ENCODE measurements around the gene MESP2. TPM values are rescaled to one million over a fixed set of nuclear protein-coding genes. Genes with fewer than 3 reads are reported as not detected.

Gene MESP2
- total RNA-seq, 1 experiment from 2014 or later = 2.0 TPM

DNA sequence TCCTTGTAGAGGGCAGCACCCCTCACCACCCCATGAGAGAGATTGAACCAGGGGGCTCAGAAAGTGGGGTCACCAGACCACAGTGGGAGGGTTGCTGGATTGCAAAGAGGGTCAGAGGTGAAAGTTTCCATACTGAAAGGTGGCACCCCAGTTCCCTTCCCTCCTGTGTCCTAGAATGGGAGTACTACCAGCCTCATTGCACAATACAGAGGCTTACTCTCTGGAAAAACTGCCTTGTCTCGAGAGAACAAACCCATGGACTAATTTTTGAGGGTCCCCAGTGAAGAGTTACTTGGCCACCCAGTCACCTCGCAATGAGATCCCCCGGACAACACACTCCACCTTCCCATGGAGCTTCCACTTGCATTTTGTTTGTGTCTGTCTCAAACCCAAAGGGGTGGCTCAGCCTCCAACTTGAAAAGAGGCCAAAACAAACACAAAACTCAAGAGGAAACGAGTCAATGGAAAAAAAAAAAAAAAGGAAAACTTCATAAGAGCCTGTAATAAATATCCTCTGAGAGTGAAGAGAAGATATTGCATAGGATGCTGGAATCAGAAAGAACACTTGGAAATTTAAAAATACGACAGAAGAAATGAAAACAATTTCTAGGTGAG, 18.6 kb downstream of the MESP2 start:
- no peak for DNase-seq
- H3K36me3 ChIP-seq (replicated peaks; ENCODE audit: control insufficient read depth, insufficient read depth, low read length) = no peaks in the 10 kb centered on the region
- H3K27me3 ChIP-seq (ENCODE audit: control insufficient read depth, insufficient read depth, low read length) = no peaks in the 10 kb centered on the region
- no peak overlapping the region for H3K4me3 ChIP-seq (ENCODE audit: insufficient read depth, low read depth, low read length)

DNA sequence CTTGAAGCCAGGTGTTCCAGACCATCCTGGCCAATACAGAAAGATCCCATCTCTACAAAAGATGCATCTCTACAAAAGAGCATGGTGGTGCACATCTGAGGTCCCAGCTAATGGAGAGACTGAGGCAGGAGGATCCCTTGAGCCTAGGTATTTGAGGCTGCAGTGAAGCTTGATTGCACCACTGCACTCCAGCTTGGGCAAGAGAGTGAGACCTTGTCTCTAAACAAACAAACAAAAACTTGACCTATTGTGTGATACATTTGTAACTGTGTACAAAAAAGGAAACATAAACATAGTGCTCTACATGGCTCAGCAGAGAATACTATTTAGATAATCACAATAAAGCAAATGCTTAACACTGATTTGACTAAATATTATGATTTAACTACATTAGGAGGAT, 19.9 kb downstream of the MESP2 start:
- Histone ChIP-seq H3K4me3 (ENCODE audit: insufficient read depth, low read depth, low read length) (no peak overlapping the region), H3K27me3 (ENCODE audit: control insufficient read depth, insufficient read depth, low read length) (no peaks in the 10 kb centered on the region), H3K36me3 (replicated peaks; ENCODE audit: control insufficient read depth, insufficient read depth, low read length) (no peaks in the 10 kb centered on the region)
- no peak for DNase-seq

- Histone ChIP-seq H3K36me3 (replicated peaks; ENCODE audit: control insufficient read depth, insufficient read depth, low read length) (no peaks in the 10 kb centered on the region), H3K27me3 (ENCODE audit: control insufficient read depth, insufficient read depth, low read length) (no peaks in the 10 kb centered on the region), H3K4me3 (ENCODE audit: insufficient read depth, low read depth, low read length) (no peak overlapping the region)
- DNase-seq = peak; percentile 28
These were observed 21.6 kb downstream of the MESP2 start for GRCh38 chr15:89797678-89798201.

- peak; percentile 50 for DNase-seq
- Histone ChIP-seq H3K27me3 (ENCODE audit: control insufficient read depth, insufficient read depth, low read length) (no peaks in the 10 kb centered on the region), H3K4me3 (ENCODE audit: insufficient read depth, low read depth, low read length) (no peak overlapping the region), H3K36me3 (replicated peaks; ENCODE audit: control insufficient read depth, insufficient read depth, low read length) (no peaks in the 10 kb centered on the region)
These were observed 23.1 kb downstream of the MESP2 start for GRCh38 chr15:89799011-89799911.

GRCh38 chr15:89799918-89800498, 23.9 kb downstream of the MESP2 start:
- peak; percentile 38 for DNase-seq
- H3K27me3 ChIP-seq (ENCODE audit: control insufficient read depth, insufficient read depth, low read length) = no peaks in the 10 kb centered on the region
- no peaks in the 10 kb centered on the region for H3K36me3 ChIP-seq (replicated peaks; ENCODE audit: control insufficient read depth, insufficient read depth, low read length)
- H3K4me3 ChIP-seq (ENCODE audit: insufficient read depth, low read depth, low read length) = no peak overlapping the region

DNA sequence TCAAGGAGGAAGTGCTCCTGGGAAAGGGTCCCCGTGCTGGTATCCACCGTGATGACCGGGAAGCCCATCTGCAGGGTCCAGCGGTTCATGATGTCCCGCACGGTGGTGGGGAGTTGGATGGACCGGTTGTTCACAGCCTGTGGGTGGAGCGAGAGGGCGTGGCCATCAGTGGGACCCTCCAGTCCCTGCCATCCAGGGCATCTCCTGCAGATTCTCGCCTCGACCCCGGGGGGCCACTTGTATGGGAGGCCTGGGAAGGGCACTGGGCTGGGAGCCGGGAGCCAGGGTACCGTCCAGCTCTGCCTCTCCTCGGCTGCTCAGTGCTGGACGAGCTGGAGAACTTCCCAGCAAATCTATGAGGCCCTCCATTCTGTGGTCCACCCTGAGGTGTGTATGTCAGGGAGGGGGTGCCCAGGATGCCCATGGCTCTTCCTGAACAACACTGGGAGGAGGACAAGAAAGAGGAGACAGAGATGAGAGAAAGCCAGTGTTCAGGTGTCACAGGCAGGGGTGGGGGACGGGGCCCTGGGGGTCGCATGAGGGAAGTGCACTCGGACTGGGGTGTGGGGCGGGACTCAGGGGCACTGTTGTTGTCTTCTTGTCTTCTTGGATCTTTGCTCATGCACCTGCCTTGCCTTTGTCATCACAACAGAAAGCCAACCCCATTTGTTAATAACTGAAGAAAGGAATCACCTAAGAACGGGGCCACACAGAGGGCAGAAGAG, 25.5 kb downstream of the MESP2 start:
- H3K27me3 ChIP-seq (ENCODE audit: control insufficient read depth, insufficient read depth, low read length) = no peaks in the 10 kb centered on the region
- H3K36me3 ChIP-seq (replicated peaks; ENCODE audit: control insufficient read depth, insufficient read depth, low read length) = no peaks in the 10 kb centered on the region
- DNase-seq = peak; percentile 69
- H3K4me3 ChIP-seq (ENCODE audit: insufficient read depth, low read depth, low read length) = no peak overlapping the region

GRCh38 chr15:89802231-89802928, 26.2 kb downstream of the MESP2 start:
- H3K27me3 ChIP-seq (ENCODE audit: control insufficient read depth, insufficient read depth, low read length) = no peaks in the 10 kb centered on the region
- no peaks in the 10 kb centered on the region for H3K36me3 ChIP-seq (replicated peaks; ENCODE audit: control insufficient read depth, insufficient read depth, low read length)
- no peak overlapping the region for H3K4me3 ChIP-seq (ENCODE audit: insufficient read depth, low read depth, low read length)
- DNase-seq = no peak

DNA sequence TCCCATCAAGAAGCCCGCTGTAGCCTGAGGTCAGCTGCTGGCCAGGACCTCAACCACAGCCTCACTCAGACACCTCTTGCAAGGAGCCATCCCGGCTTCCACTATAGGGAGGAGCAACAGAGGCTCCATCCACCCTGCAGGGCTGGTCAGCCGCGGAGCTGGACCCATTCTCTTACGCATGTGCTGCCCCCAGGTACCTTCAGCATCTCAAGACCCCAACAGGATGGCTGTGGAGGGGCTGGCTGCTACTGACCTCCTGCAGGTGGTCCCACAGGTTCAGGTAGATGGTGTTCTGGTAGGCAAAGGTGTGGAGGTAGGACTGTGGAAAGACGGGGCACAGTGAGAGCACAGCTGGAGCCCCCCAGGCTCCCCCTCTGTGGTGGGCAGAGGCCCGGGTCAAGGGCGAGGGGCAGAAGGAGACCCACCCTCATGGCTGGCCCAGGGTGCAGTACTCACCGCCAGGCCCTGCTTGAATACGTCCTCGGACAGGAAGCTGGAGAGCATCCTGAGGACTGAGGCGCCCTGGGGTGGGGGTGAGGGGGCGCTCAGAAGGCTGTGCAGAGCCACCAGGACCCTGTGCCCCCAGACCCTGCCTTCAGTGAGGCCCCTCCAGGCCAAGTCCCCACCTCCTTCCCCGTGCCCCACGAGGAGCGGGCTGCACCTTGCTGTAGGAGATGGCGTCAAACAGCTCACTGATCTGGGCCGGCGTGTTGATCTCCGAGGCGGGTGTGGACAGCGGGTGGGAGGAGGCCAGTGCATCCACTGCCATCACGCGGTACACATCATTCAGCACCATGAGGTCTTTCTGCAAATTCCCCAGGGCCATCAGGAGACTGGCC, 27.1 kb downstream of the MESP2 start:
- Histone ChIP-seq H3K4me3 (ENCODE audit: insufficient read depth, low read depth, low read length) (no peak overlapping the region), H3K27me3 (ENCODE audit: control insufficient read depth, insufficient read depth, low read length) (no peaks in the 10 kb centered on the region), H3K36me3 (replicated peaks; ENCODE audit: control insufficient read depth, insufficient read depth, low read length) (no peaks in the 10 kb centered on the region)
- DNase-seq = peak; percentile 58

GRCh38 chr15:89803941-89804800, 28.0 kb downstream of the MESP2 start:
- no peaks in the 10 kb centered on the region for H3K27me3 ChIP-seq (ENCODE audit: control insufficient read depth, insufficient read depth, low read length)
- no peaks in the 10 kb centered on the region for H3K36me3 ChIP-seq (replicated peaks; ENCODE audit: control insufficient read depth, insufficient read depth, low read length)
- DNase-seq = peak; percentile 56
- H3K4me3 ChIP-seq (ENCODE audit: insufficient read depth, low read depth, low read length) = no peak overlapping the region

DNA sequence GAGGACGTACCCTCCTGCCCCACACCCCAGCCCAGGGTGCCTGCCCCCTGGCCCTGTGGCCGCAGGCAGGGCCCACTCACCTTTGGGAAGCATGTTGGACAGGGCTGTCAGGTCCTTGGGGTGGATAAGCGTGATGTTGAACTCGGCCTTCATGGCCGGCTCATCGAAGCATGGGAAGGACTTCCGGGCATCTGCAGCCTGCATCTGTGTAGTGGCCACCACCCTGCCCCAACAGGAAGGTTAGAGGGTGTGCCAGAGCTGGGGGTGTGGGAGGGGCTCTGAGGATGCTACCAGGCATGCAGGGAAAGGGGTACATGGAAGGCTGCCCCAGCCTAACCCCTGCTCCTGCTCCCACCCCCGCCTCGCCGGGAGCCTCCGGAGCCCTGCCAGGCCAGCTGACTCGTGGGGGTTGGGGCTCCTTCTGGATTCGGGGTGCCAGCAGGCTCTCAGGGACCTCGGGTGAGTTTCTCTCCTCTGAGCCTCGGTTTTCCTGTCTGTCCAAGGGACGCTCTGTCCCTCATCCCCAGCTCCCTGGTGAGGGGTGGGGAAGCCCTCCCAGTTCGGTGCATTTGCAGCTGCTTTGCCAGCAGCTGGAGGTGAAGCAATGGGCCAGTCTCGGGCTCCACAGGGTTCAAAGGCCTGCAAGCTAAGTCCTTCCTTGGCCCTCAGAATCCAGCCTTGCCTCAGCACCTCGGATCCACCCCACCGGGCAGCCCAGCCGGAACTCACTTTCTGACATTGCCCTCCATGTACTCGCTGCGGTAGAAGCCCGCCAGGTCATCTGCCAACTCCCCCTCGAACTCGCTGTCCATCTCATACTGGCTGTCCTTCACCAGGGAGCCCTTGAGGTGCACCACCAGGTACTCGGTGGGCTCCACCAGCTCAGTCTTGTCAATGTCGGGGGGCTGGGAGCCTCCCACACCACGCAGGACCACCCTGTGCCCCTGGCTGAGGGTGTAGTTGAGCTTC, 29.4 kb downstream of the MESP2 start:
- peak; percentile 63 for DNase-seq
- no peak overlapping the region for H3K4me3 ChIP-seq (ENCODE audit: insufficient read depth, low read depth, low read length)
- no peaks in the 10 kb centered on the region for H3K36me3 ChIP-seq (replicated peaks; ENCODE audit: control insufficient read depth, insufficient read depth, low read length)
- H3K27me3 ChIP-seq (ENCODE audit: control insufficient read depth, insufficient read depth, low read length) = no peaks in the 10 kb centered on the region

DNA sequence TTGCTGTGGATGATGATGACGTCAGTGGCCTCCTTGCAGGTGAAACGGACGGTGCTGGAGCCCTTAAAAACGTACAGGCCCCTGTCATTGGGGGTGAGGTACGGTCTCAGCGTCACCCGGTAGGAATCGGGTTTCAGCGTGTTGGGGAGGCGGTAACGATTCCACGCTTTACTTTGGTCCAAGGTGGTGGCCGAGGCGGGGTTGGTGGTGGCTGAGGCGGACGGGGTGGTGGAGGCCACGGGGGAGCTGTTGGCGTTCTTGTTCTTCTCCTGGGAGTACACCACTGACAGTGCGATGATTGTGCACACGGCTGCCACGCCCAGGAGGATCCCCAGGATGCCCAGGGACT, 30.1 kb downstream of the MESP2 start:
- H3K36me3 ChIP-seq (replicated peaks; ENCODE audit: control insufficient read depth, insufficient read depth, low read length) = no peaks in the 10 kb centered on the region
- no peak for DNase-seq
- no peak overlapping the region for H3K4me3 ChIP-seq (ENCODE audit: insufficient read depth, low read depth, low read length)
- H3K27me3 ChIP-seq (ENCODE audit: control insufficient read depth, insufficient read depth, low read length) = no peaks in the 10 kb centered on the region; the same call in 1 of the 2 replicates

All from H7 (cell line).